MM.1S (cell line): Measurements from ENCODE around the gene TCF20.

ENCODE experiments used
- DNase-seq: peaks from one replicate; pipeline ENCODE4 v3.0.0-alpha.2; 2015
- H2AFZ ChIP-seq: fragments of 300-600 bp; sonication (generic); 2 replicates; pipeline ENCODE4 v1.6.0; 2016; ENCODE audit warnings: antibody characterized with exemption, low read length
- H3F3A ChIP-seq: fragments of 300-600 bp; sonication (generic); 2 replicates; pipeline ENCODE4 v1.6.1; 2016; ENCODE audit warnings: mild to moderate bottlenecking, antibody characterized with exemption, low read length, moderate library complexity, mixed read lengths; ENCODE audit not compliant: insufficient read depth
- H3K27ac ChIP-seq: fragments of 300-600 bp; sonication (generic); 2 replicates; pipeline ENCODE4 v1.5.1; 2016; ENCODE audit warnings: mild to moderate bottlenecking, low read length
- H3K27me3 ChIP-seq: fragments of 300-600 bp; sonication (generic); replicated peaks from 2 replicates; pipeline ENCODE4 v1.6.0; 2016; ENCODE audit warnings: low read length; ENCODE audit not compliant: insufficient read depth
- H3K36me3 ChIP-seq: fragments of 300-600 bp; sonication (generic); replicated peaks from 2 replicates; pipeline ENCODE4 v1.6.1; 2016; ENCODE audit warnings: mild to moderate bottlenecking, low read length, mixed read lengths; ENCODE audit not compliant: insufficient read depth
- H3K4me1 ChIP-seq: fragments of 300-600 bp; sonication (generic); 2 replicates; pipeline ENCODE4 v1.6.1; 2016; ENCODE audit warnings: low read length, mixed read lengths
- H3K4me2 ChIP-seq: fragments of 300-600 bp; sonication (generic); 2 replicates; pipeline ENCODE4 v1.6.0; 2016; ENCODE audit warnings: low read depth, low read length
- H3K4me3 ChIP-seq: fragments of 300-600 bp; sonication (generic); 2 replicates; pipeline ENCODE4 v1.5.1; 2016; ENCODE audit warnings: low read length, mixed read lengths
- H3K79me2 ChIP-seq: fragments of 300-600 bp; sonication (generic); 2 replicates; pipeline ENCODE4 v1.6.1; 2016; ENCODE audit warnings: mixed run types, low read length, mixed read lengths
- H3K9ac ChIP-seq: fragments of 300-600 bp; sonication (generic); 2 replicates; pipeline ENCODE4 v1.6.1; 2016; ENCODE audit warnings: low read length, mixed read lengths
- H3K9me2 ChIP-seq: fragments of 300-600 bp; sonication (generic); replicated peaks from 2 replicates; pipeline ENCODE4 v1.6.1; 2016; ENCODE audit warnings: mild to moderate bottlenecking, low read length, mixed read lengths; ENCODE audit not compliant: insufficient read depth
- H3K9me3 ChIP-seq: fragments of 300-600 bp; sonication (generic); replicated peaks from 2 replicates; pipeline ENCODE4 v1.6.1; 2016; ENCODE audit warnings: mild to moderate bottlenecking, low read length, mixed read lengths; ENCODE audit not compliant: insufficient read depth
- H4K20me1 ChIP-seq: fragments of 300-600 bp; sonication (generic); 2 replicates; pipeline ENCODE4 v1.6.1; 2016; ENCODE audit warnings: mild to moderate bottlenecking, low read length, moderate library complexity, mixed read lengths; ENCODE audit not compliant: insufficient read depth
- CTCF ChIP-seq: fragments of 300-600 bp; sonication (generic); IDR thresholded peaks from 2 replicates; pipeline ENCODE4 v1.5.1; 2016; ENCODE audit warnings: antibody characterized with exemption, low read length, mixed read lengths
- EZH2 ChIP-seq: fragments of 300-600 bp; sonication (generic); optimal IDR thresholded peaks from 2 replicates; pipeline ENCODE3; 2017; ENCODE audit warnings: low read depth, mild to moderate bottlenecking, antibody characterized with exemption, low read length, mixed read lengths
- EZH2phosphoT487 ChIP-seq: fragments of 300-600 bp; sonication (generic); IDR thresholded peaks from 2 replicates; pipeline ENCODE4 v1.6.1; 2018; ENCODE audit warnings: antibody characterized with exemption, low read length

Gene TCF20

GRCh38 chr22:42317691-42318547 is 47.5 kb upstream of the TCF20 start:
- H3K4me1 ChIP-seq = peaks cover 6% of the 10 kb centered on the region; the same call in 1 of the 2 replicates
- H3K36me3 ChIP-seq = no peaks in the 10 kb centered on the region
- DNase-seq = no peak
- H3K4me2 ChIP-seq = no peak overlapping the region
- H3K27me3 ChIP-seq = peaks cover 43% of the 10 kb centered on the region
- no peaks in the 10 kb centered on the region for H3F3A ChIP-seq
- no peaks in the 10 kb centered on the region for H3K9me2 ChIP-seq
- no peak for TF ChIP-seq CTCF
- no peak for TF ChIP-seq EZH2
- no peak for TF ChIP-seq EZH2phosphoT487
- no peak overlapping the region for H3K4me3 ChIP-seq
- H3K27ac ChIP-seq = no peak overlapping the region
- H2AFZ ChIP-seq = no peak overlapping the region
- no peak overlapping the region for H3K9ac ChIP-seq
- H3K79me2 ChIP-seq = no peaks in the 10 kb centered on the region
- no peaks in the 10 kb centered on the region for H3K9me3 ChIP-seq
- H4K20me1 ChIP-seq = no peaks in the 10 kb centered on the region

- H3K4me3 ChIP-seq = no peak overlapping the region
- no peaks in the 10 kb centered on the region for H3K9me3 ChIP-seq
- no peak overlapping the region for H3K4me2 ChIP-seq
- H3K9me2 ChIP-seq = no peaks in the 10 kb centered on the region
- TF ChIP-seq CTCF (no peak), EZH2phosphoT487 (no peak), EZH2 (no peak)
- H2AFZ ChIP-seq = no peak overlapping the region
- H3K9ac ChIP-seq = no peak overlapping the region
- no peaks in the 10 kb centered on the region for H4K20me1 ChIP-seq
- H3K79me2 ChIP-seq = no peaks in the 10 kb centered on the region
- no peak overlapping the region for H3K27ac ChIP-seq
- peaks cover 52% of the 10 kb centered on the region for H3K27me3 ChIP-seq
- H3K36me3 ChIP-seq = no peaks in the 10 kb centered on the region
- no peak for DNase-seq
- no peaks in the 10 kb centered on the region for H3K4me1 ChIP-seq
- no peaks in the 10 kb centered on the region for H3F3A ChIP-seq
Observed at GRCh38 chr22:42317008-42317407, 46.6 kb upstream of the TCF20 start.

- H3K27me3 ChIP-seq = peaks cover 68% of the 10 kb centered on the region
- no peak for TF ChIP-seq EZH2
- TF ChIP-seq CTCF = no peak
- no peak for TF ChIP-seq EZH2phosphoT487
- H2AFZ ChIP-seq = no peak overlapping the region
- H4K20me1 ChIP-seq = no peaks in the 10 kb centered on the region
- H3K9me2 ChIP-seq = no peaks in the 10 kb centered on the region
- H3K36me3 ChIP-seq = no peaks in the 10 kb centered on the region
- H3K27ac ChIP-seq = no peak overlapping the region
- H3K79me2 ChIP-seq = no peaks in the 10 kb centered on the region
- H3K9ac ChIP-seq = no peak overlapping the region
- DNase-seq = no peak
- H3K4me1 ChIP-seq = no peaks in the 10 kb centered on the region
- H3K4me3 ChIP-seq = no peak overlapping the region
- no peak overlapping the region for H3K4me2 ChIP-seq
- no peaks in the 10 kb centered on the region for H3F3A ChIP-seq
- no peaks in the 10 kb centered on the region for H3K9me3 ChIP-seq
Observed at GRCh38 chr22:42315392-42315756, 44.9 kb upstream of the TCF20 start.
